HG03045 (cell line): ENCODE results near the gene SH3RF3.
"Not testable (repeated sequence)": the region's sequence is repeated elsewhere in the genome, so short reads cannot be mapped to it uniquely, and the experiment has no call there.

Experiments
- ATAC-seq: cut with Tn5 transposase; IDR thresholded peaks from one replicate; pipeline ENCODE4 v1.9.1; 2021; ENCODE audit warnings: mild to moderate bottlenecking, moderate library complexity; ENCODE audit not compliant: unreplicated experiment

SH3RF3 gene

GRCh38 chr2:109155553-109156451 lies 26.8 kb downstream of the SH3RF3 start:
- no peak for ATAC-seq

DNA sequence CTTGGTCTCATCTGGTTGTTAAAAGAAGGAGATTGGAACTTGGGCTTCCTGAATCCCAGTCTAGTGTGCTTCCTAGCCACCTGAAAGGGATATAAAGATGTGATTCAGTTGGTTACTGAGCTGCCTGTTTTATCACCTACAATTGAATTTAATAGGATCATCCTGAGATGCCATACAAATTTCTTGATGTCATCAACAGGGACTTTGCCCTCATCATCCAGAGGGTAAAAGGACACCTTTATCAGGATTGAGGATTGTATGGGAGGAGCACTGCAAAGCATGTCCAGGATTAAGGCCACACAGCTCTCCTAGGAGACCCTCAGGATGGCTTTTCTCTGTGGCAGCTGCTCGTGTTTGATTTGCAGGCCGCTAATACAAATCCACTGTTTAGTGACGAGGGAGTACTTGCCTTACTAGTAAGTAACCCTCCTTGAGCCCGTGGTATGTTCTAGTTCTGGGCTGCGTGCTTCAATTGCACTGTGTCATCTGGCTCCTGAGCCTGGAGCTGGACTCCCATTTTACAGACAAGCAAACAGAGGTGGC lies 28.6 kb downstream of the SH3RF3 start:
- no peak for ATAC-seq

GRCh38 chr2:109158237-109158636 lies 29.2 kb downstream of the SH3RF3 start:
- no peak for ATAC-seq

GRCh38 chr2:109159096-109159495 lies 30.1 kb downstream of the SH3RF3 start:
- no peak for ATAC-seq

GRCh38 chr2:109160714-109161440 lies 31.9 kb downstream of the SH3RF3 start:
- no peak for ATAC-seq

DNA sequence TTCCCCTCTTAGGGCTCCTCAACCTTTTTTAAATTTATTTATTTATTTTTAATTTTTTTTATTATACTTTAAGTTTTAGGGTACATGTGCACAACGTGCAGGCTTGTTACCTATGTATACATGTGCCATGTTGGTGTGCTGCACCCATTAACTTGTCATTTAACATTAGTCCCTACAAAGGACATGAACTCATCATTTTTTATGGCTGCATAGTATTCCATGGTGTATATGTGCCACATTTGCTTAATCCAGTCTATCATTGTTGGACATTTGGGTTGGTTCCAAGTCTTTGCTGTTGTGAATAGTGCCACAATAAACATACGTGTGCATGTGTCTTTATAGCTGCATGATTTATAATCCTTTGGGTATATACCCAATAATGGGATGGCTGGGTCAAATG lies 33.4 kb downstream of the SH3RF3 start:
- not testable (repeated sequence) for ATAC-seq

DNA sequence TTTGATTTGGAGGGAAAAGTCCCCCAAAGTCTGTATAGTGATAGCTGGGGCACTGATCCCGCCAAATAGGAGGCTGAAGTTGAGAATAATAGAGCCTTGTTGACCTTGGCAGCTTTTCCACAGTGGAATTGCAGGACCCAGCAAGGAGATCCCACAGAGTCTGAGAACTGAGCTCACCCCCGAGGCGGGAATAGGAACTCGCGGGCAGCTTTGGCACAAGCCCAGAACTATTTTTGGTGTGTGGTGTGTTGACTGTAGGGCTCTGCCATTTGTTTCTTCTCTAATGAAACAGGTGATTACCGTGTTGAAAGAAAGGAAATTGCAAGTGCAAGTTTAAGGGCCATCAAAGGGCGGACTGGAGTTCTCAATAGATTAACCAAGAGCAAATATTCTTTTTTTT lies 34.0 kb downstream of the SH3RF3 start:
- no peak for ATAC-seq

- no peak for ATAC-seq
Measured at GRCh38 chr2:109164311-109164710, 35.3 kb downstream of the SH3RF3 start.

DNA sequence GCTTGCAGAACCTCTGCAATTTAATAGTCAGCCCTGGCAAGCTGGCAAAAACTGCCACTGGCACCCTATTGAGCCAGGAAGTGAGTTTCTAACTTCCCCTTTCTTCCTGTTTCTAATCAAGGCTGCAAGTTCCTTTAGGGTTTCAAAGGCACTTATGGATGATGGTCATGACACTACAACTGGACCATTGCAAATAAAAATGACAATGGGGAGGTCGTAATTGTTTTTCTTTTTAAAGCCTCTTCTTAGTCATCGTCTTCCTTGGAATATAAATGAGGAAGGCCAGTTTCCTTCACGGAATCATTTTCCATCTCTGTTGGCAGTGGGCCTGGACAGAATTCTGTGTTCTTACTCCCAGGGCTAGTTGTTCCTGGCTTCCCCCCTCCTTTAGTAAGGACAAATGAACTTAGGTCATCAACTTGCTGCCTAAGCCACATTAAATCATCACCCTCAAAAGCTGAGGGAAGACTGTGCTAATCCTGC lies 35.8 kb downstream of the SH3RF3 start:
- ATAC-seq = no peak

DNA sequence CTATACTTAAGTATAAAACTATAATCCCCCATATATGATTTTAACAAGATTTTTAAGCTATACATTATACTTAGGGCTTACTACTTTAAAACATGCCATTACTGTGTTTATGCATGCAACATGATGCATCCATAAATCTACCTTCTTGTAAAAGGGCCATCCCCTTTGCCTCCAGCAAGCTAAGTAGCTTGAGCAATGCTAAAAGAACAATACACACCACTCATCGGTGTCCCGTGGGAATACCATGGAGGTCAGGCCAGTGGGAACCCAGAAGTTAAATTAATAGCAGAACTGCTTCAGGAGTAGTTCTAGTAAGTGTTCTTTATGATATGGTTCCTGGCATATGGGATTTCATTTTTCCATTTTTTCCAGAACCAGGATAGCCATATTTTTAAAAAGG lies 37.8 kb downstream of the SH3RF3 start:
- no peak for ATAC-seq

DNA sequence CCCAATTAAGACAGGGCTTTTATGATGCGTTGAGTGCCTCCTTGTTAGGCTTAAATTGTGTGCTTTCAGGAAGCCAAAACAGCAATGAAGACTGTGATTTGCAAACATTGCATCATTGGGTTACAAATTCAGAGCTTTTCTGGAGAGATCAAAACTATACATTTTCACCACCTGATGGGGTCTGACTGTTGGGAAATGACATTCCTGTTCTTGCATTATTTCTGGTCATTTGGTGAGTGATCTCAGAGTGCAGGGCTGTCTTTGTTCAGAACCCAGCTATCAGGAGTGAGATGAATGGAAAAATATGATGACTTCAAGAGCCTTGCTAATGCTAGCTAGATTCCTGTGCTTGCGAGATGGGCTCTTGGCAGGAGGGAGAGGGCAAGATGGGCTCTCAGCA lies 39.1 kb downstream of the SH3RF3 start:
- no peak for ATAC-seq

- ATAC-seq = no peak
Measured at GRCh38 chr2:109168716-109169115, 39.7 kb downstream of the SH3RF3 start.

DNA sequence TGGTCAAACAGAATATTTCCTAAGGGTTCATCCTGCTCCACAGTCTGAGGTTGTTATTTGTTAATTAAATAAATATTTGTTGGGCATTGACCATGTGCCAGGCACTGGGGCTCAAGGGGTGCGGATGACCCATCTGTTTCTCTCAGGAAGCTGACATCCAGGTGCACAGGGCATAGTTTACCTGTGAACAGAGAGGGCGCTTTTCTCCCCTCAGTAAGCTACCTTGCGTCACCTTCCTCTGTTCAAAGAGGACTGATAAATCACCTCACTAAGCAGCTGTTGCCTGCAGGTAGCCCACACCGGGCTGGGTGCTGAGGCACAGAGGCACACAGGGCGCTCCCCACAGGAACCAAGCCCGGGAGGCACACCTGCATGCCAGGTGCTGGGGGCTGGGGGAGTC lies 41.6 kb downstream of the SH3RF3 start:
- no peak for ATAC-seq

DNA sequence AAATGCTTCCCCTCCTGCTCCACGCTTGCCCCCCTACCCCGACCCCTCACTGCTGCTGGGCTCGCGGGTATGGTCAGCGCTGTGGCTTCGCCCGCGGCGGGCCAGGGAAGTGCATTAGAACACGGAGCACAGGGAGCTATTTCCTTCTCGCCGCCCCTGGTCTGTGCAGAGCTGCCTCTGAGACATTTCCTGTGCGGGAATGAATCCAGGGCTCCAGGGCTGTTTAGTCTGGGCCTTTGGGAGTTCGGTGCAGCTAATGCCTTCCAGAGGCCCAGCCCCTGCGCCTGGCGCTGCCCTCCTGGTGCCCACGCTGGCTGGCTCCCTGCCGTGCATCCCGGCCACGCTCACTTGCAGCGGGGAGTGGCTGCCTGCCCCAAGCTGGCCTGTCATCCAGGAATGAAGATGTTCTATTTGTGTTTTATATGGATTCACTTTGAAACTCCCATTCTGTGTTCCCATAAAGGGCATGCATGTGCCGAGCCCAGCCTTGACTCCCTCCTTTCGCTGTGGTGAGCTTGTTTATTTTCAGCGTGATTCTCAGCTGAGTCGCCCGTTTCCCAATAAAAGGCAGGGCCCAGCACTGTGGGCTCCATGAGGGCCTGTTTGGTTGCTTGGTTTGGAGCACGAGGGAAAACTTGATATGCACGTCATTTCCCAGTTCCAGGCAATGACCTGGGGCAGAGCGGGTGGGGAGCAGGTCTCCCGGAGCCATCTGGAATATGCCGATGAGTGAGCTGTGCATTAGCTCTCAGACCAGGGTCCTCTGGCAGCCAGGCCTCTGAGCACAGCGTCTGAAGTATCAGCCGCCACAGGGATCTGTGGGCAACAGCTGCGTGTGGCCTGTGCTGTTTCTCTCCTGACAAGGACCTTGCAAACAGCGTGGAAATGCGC lies 42.7 kb downstream of the SH3RF3 start:
- ATAC-seq = no peak

DNA sequence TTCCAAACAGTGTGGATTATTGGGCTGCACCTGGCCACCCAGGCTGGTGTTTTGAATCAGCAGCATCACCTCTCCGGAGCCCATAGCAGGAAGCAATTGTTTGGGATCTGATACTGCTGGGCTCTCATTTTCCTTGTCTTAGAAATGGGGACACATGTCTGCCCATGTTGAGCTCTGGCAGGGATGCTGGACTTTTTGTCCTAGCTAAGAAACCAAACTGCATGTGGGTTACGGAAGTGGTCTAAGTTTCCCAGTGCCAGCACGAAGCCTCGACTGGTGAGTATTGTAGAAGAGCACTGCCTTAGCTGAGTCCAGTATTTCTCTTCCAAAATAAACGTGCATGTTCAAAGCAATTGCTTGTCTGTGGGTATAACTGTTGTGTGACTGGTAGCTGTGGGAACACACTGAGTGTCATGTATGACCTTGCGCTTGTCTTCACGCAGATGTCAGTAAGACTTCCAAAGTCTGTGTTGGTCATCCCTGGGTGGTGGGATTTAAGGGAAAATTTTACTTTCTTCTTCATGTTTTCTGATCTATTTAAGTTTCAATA lies 43.6 kb downstream of the SH3RF3 start:
- no peak for ATAC-seq

GRCh38 chr2:109173311-109174171 lies 44.5 kb downstream of the SH3RF3 start:
- no peak for ATAC-seq

GRCh38 chr2:109174214-109174613 lies 45.2 kb downstream of the SH3RF3 start:
- ATAC-seq = no peak

DNA sequence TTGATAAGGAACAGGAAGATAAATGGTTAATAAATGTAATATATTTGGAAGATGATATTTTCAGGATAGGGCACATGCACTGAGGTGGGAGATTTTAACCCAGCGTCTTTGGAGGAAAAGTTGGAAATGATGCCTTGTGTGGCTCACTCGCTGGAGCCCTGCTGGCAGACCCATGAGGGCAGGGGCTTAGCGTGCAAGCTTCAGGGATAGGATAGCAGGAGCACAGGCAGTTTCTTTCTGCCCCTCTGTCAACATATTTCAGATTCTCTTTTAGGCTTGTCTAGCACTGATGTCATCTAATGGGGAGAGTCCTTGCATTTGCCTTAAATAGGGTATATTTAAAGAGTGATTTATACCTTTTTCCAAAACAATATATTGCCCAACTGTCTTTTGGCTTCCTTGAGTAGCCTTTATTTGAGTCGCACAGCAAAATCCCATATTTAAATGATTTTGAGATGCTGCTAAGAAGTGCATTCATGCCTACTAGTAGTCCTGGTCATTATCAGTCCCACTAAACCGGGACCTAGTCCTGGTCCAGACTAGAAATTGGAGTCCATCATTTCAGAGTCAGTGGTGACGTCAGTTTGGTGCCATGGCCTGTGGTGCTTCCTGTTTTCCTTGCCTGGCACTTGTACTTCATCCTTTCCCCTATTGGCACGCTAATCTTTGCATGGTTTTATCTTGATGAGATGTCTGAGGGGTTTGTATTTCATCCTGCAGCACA lies 45.8 kb downstream of the SH3RF3 start:
- no peak for ATAC-seq

GRCh38 chr2:109175350-109175678 lies 46.3 kb downstream of the SH3RF3 start:
- no peak for ATAC-seq
